Neural cell (in vitro differentiated cells): ENCODE data around the gene JPH2. TPM values are rescaled to one million over a fixed set of nuclear protein-coding genes. Genes with fewer than 3 reads are reported as not detected.

Source experiments
- H2AFZ ChIP-seq: fragments of 200-600, 300-800 bp; sonication (generic), shearing (Covaris generic); 2 replicates; pipeline ENCODE4 v1.6.0; 2014; ENCODE audit warnings: low read depth, mild to moderate bottlenecking, antibody characterized with exemption, low read length, moderate library complexity
- H3F3A ChIP-seq: fragments of 200-600 bp; shearing (Covaris generic); 2 replicates; pipeline ENCODE4 v1.6.1; 2016; ENCODE audit warnings: mild to moderate bottlenecking, moderate library complexity, mixed read lengths, antibody characterized with exemption, low read length; ENCODE audit not compliant: insufficient read depth, poor library complexity, severe bottlenecking
- H3K27ac ChIP-seq: fragments of 200-600, 300-800 bp; sonication (generic), shearing (Covaris generic); 2 replicates; pipeline ENCODE4 v1.5.1; 2014; ENCODE audit warnings: mild to moderate bottlenecking, low read length, moderate library complexity
- H3K27me3 ChIP-seq: fragments of 300-800, 200-600 bp; sonication (generic), shearing (Covaris generic); 2 replicates; pipeline ENCODE4 v1.6.0; 2014; ENCODE audit warnings: mild to moderate bottlenecking, low read depth, low read length, moderate library complexity; ENCODE audit not compliant: insufficient read depth
- H3K36me3 ChIP-seq: fragments of 300-800, 200-600 bp; sonication (generic), shearing (Covaris generic); 2 replicates; pipeline ENCODE4 v1.5.1; 2014; ENCODE audit warnings: mild to moderate bottlenecking, antibody characterized with exemption, low read length, moderate library complexity; ENCODE audit not compliant: insufficient read depth
- H3K4me2 ChIP-seq: fragments of 300-800, 200-600 bp; sonication (generic), shearing (Covaris generic); 2 replicates; pipeline ENCODE4 v1.6.0; 2014; ENCODE audit warnings: mild to moderate bottlenecking, low read length
- H3K4me3 ChIP-seq: fragments of 300-800, 200-600 bp; sonication (generic), shearing (Covaris generic); 2 replicates; pipeline ENCODE4 v1.5.1; 2014; ENCODE audit warnings: mild to moderate bottlenecking, low read length, moderate library complexity
- H3K79me2 ChIP-seq: fragments of 200-600 bp; shearing (Covaris generic); replicated peaks from 2 replicates; pipeline ENCODE4 v1.6.0; 2014; ENCODE audit warnings: mild to moderate bottlenecking, low read length, moderate library complexity; ENCODE audit not compliant: insufficient read depth
- H3K9ac ChIP-seq: fragments of 300-800, 200-600 bp; sonication (generic), shearing (Covaris generic); 2 replicates; pipeline ENCODE4 v1.6.1; 2016; ENCODE audit warnings: mild to moderate bottlenecking, low read length, mixed read lengths
- H3K9me2 ChIP-seq: fragments of 200-600 bp; shearing (Covaris generic); 2 replicates; pipeline ENCODE4 v1.6.1; 2016; ENCODE audit warnings: mild to moderate bottlenecking, low read length, mixed read lengths; ENCODE audit not compliant: insufficient read depth
- H3K9me3 ChIP-seq: fragments of 200-600, 300-800 bp; sonication (generic), shearing (Covaris generic); 2 replicates; pipeline ENCODE4 v1.6.1; 2016; ENCODE audit warnings: mild to moderate bottlenecking, mixed run types, low read length, moderate library complexity, mixed read lengths
- H4K20me1 ChIP-seq: fragments of 200-600 bp; shearing (Covaris generic); 2 replicates; pipeline ENCODE4 v1.6.1; 2016; ENCODE audit warnings: mild to moderate bottlenecking, mixed run types; ENCODE audit not compliant: insufficient read depth
- CTCF ChIP-seq: fragments of 450-650 bp; IDR thresholded peaks from 2 replicates; pipeline ENCODE4 v1.5.1; 2014; ENCODE audit warnings: antibody characterized with exemption, mild to moderate bottlenecking, moderate library complexity; ENCODE audit not compliant: poor library complexity, severe bottlenecking
- EP300 ChIP-seq: fragments of 450-650 bp; conservative IDR thresholded peaks from 2 replicates; pipeline ENCODE4 v1.6.1; 2014; ENCODE audit warnings: antibody characterized with exemption, mild to moderate bottlenecking, moderate library complexity; ENCODE audit not compliant: poor library complexity, severe bottlenecking
- EZH2 ChIP-seq: fragments of 200-600, 300-800 bp; shearing (Covaris generic), sonication (generic); IDR thresholded peaks from 2 replicates; pipeline ENCODE4 v1.6.1; 2014; ENCODE audit warnings: antibody characterized with exemption, low read length, borderline replicate concordance, mild to moderate bottlenecking; ENCODE audit not compliant: insufficient read depth, poor library complexity, severe bottlenecking
- MXI1 ChIP-seq: fragments of 450-650 bp; conservative IDR thresholded peaks from 2 replicates; pipeline ENCODE4 v1.6.1; 2014; ENCODE audit warnings: antibody characterized with exemption, mild to moderate bottlenecking; ENCODE audit not compliant: poor library complexity, severe bottlenecking
- POLR2AphosphoS5 ChIP-seq: IDR thresholded peaks from 2 replicates; pipeline ENCODE4 v1.6.1; 2012
- RAD21 ChIP-seq: fragments of 450-650 bp; conservative IDR thresholded peaks from 2 replicates; pipeline ENCODE4 v1.6.1; 2014; ENCODE audit warnings: antibody characterized with exemption, mild to moderate bottlenecking, moderate library complexity
- REST ChIP-seq: IDR thresholded peaks from 2 replicates; pipeline ENCODE4 v1.6.1; 2012; ENCODE audit warnings: borderline replicate concordance
- SMC3 ChIP-seq: fragments of 450-650 bp; conservative IDR thresholded peaks from 2 replicates; pipeline ENCODE4 v1.6.1; 2014; ENCODE audit warnings: antibody characterized with exemption, mild to moderate bottlenecking, moderate library complexity; ENCODE audit not compliant: poor library complexity
- TAF1 ChIP-seq: IDR thresholded peaks from 2 replicates; pipeline ENCODE4 v1.6.1; 2012; ENCODE audit warnings: low read depth
- polyA plus RNA-seq: library from polyadenylated mRNA; depleted of rRNA; stranded (reverse); fragments of >200 nt; gene quantifications from 2 replicates; pipeline ENCODE4 v1.2.3, GENCODE V29; 2014

JPH2 gene
- polyA plus RNA-seq, 1 donor from 2014 or later: not detected

GRCh38 chr20:44203161-44203560 is 16.2 kb upstream of the JPH2 start:
- no peak overlapping the region for H2AFZ ChIP-seq
- H3K9me2 ChIP-seq: no peaks in the 10 kb centered on the region
- H3K79me2 ChIP-seq: peaks cover 54% of the 10 kb centered on the region
- no peaks in the 10 kb centered on the region for H4K20me1 ChIP-seq
- no peak overlapping the region for H3K27ac ChIP-seq
- H3K9ac ChIP-seq: no peak overlapping the region
- TF ChIP-seq CTCF (no peak), EP300 (no peak), REST (no peak), EZH2 (no peak), RAD21 (no peak), SMC3 (no peak), POLR2AphosphoS5 (no peak)
- H3K4me3 ChIP-seq: no peak overlapping the region
- no peaks in the 10 kb centered on the region for H3F3A ChIP-seq
- H3K4me2 ChIP-seq: no peak overlapping the region
- H3K36me3 ChIP-seq: peaks cover 12% of the 10 kb centered on the region
- H3K9me3 ChIP-seq: no peaks in the 10 kb centered on the region
- H3K27me3 ChIP-seq: no peaks in the 10 kb centered on the region

- TF ChIP-seq REST (no peak), RAD21 (no peak), EZH2 (no peak), POLR2AphosphoS5 (no peak), SMC3 (no peak), CTCF (no peak), TAF1 (no peak), EP300 (no peak), MXI1 (no peak)
- H3K4me2 ChIP-seq: no peak overlapping the region
- H2AFZ ChIP-seq: no peak overlapping the region
- no peak overlapping the region for H3K9ac ChIP-seq
- H3K9me3 ChIP-seq: no peaks in the 10 kb centered on the region
- H4K20me1 ChIP-seq: no peaks in the 10 kb centered on the region
- peaks cover 12% of the 10 kb centered on the region for H3K36me3 ChIP-seq
- no peaks in the 10 kb centered on the region for H3K9me2 ChIP-seq
- H3K27ac ChIP-seq: no peak overlapping the region
- H3K4me3 ChIP-seq: no peak overlapping the region
- no peaks in the 10 kb centered on the region for H3K27me3 ChIP-seq
- H3F3A ChIP-seq: no peaks in the 10 kb centered on the region
- peaks cover 32% of the 10 kb centered on the region for H3K79me2 ChIP-seq
These were observed 14.0 kb upstream of the JPH2 start for GRCh38 chr20:44200983-44201382.
